Body of pancreas (tissue), 4 donors: ENCODE measurements around the gene TMEM30B. TPM values are rescaled to one million over a fixed set of nuclear protein-coding genes. Genes with fewer than 3 reads are reported as not detected.

ENCODE experiments used
- ATAC-seq: fragments of 150-250 bp; one replicate; pipeline ENCODE4 v1.9.1; 2016
- DNase-seq, 4 donors: peaks; one replicate each; pipeline ENCODE4 v3.0.0-alpha.2; 2019
- H3K27ac ChIP-seq, 4 donors: fragments of 200-600 bp; sonication (generic); 1 replicate in 3 of 4; 2 replicates in 1 of 4; pipeline versions ENCODE4 v1.5.1 to v1.6.1; 2016 to 2019; ENCODE audit warnings: mild to moderate bottlenecking in 1 of 4, mixed read lengths in 1 of 4, moderate library complexity in 1 of 4
- H3K27me3 ChIP-seq, 2 donors: fragments of 200-600 bp; sonication (generic); one replicate each; pipeline ENCODE4 v1.6.0; 2016; ENCODE audit warnings: mild to moderate bottlenecking in 1 of 2
- H3K36me3 ChIP-seq, 2 donors: fragments of 200-600 bp; sonication (generic); replicated peaks in 1 of 2; 2 replicates each; pipeline ENCODE4 v1.5.1; 2016; ENCODE audit warnings: low read depth in 2 of 2; ENCODE audit not compliant: insufficient read depth in 1 of 2
- H3K4me1 ChIP-seq: fragments of 200-600 bp; sonication (generic); one replicate; pipeline ENCODE4 v1.6.0; 2016
- H3K4me3 ChIP-seq, 2 donors: fragments of 200-600 bp; sonication (generic); 1 replicate in 1 of 2; 2 replicates in 1 of 2; pipeline ENCODE4 v1.5.1; 2016 to 2019
- H3K9me3 ChIP-seq, 3 donors: fragments of 200-600 bp; sonication (generic); 1 replicate in 2 of 3; 2 replicates in 1 of 3; pipeline ENCODE4 v1.5.1; 2016
- POLR2A ChIP-seq, 3 donors: fragments of 450-650 bp; IDR thresholded peaks; one replicate each; pipeline ENCODE4 v1.6.1; 2016; ENCODE audit warnings: antibody characterized with exemption in 3 of 3, mild to moderate bottlenecking in 2 of 3
- WGBS, 2 donors: methylation state at CpG; one replicate each; pipeline ENCODE4 v1.1.5; 2017; 5-methylcytosine and 5-hydroxymethylcytosine counted together
- intact Hi-C: fragments of 100-400 bp; cut with DNase I; formaldehyde crosslinking; loops from one replicate; pipeline ENCODE4 v1.15.1; 2023
- total RNA-seq, 2 donors: library from RNA; depleted of rRNA; stranded (reverse); fragments of >200 nt; gene quantifications; one replicate each; pipeline ENCODE4 v1.1.0, GENCODE V29; 2016
- TF ChIP-seq, protein P1 (sequence below), 7 experiments: fragments of 450-650 bp in 4 of 7; fragments of 200-600 bp in 3 of 7; sonication (generic) in 3 of 7; IDR thresholded peaks; one replicate each; pipeline ENCODE4 v1.5.1; 2016 to 2019; ENCODE audit warnings: antibody characterized with exemption in 7 of 7

TMEM30B gene
- total RNA-seq, result 10 to 100 TPM; 14.5 to 30.4 TPM

DNA sequence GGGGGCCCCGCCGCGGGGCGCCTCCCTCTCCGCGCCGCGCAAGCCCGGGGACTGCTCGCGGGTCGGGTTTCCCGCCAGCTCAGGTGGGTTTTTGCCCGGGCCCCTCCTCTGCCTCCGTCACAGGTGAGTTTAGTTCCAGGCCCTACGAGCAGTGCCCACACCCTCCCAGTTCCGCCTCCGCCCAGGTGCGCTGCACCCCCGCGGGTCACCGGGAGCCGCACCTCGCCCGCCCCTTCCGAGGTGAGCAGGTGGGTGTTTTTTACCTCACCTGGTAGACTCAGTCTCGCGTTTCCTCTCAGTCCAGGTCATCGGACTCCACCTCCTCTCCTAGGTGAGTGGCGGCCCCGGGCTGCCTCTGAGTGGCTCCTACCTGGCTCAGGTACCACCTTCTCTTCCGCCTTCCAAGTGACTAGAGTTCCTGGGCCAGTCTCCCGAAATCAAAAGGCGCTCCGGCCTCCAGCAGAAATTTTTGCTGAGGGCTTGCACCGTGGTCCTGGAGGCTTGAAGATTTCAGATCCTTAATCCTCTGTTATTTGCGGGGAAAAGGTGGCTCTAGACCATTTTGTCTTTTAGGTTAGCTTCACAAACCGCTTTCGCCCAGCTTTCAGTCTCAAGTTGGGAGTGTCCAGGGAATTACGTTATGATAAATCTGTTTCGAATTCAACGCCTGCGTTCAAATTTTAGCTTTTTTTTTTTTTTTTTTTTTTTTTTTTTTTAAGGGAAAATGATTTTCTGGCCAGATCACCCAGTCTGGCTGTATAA is at the start of gene TMEM30B:
Gene TMEM30B, minus strand, starts transcription at position 153 of the 762 bp plus-strand sequence. CDS start 191 bp downstream, outside the sequence.
- Histone ChIP-seq H3K4me1 (peaks cover 51% of the 10 kb centered on the region), H3K27me3 (no peaks in the 10 kb centered on the region), H3K9me3 (no peaks in the 10 kb centered on the region), H3K27ac (peak within 1 kb of the TSS; percentile 97 to 100 (median 100)), H3K4me3 (peak within 1 kb of the TSS; percentile 62 to 69), H3K36me3 (no peaks in the 10 kb centered on the region)
- DNase-seq, result peak; percentile 95 to 98 (median 96)
- intact Hi-C loops, result no loop called here
- peak; percentile 88 to 93 (median 91) for TF ChIP-seq POLR2A (IDR thresholded peaks at IDR 0.05)
- TF ChIP-seq, protein P1, sequence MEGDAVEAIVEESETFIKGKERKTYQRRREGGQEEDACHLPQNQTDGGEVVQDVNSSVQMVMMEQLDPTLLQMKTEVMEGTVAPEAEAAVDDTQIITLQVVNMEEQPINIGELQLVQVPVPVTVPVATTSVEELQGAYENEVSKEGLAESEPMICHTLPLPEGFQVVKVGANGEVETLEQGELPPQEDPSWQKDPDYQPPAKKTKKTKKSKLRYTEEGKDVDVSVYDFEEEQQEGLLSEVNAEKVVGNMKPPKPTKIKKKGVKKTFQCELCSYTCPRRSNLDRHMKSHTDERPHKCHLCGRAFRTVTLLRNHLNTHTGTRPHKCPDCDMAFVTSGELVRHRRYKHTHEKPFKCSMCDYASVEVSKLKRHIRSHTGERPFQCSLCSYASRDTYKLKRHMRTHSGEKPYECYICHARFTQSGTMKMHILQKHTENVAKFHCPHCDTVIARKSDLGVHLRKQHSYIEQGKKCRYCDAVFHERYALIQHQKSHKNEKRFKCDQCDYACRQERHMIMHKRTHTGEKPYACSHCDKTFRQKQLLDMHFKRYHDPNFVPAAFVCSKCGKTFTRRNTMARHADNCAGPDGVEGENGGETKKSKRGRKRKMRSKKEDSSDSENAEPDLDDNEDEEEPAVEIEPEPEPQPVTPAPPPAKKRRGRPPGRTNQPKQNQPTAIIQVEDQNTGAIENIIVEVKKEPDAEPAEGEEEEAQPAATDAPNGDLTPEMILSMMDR (IDR thresholded peaks at IDR 0.05), result peak in 1 of 7 experiments; percentile 1
- peak; percentile 93 for ATAC-seq
- 3 to 6% methylated on average over 21 to 43 of the region's 43 CpGs for WGBS, 2 donors

GRCh38 chr14:61330511-61330910 is 49.4 kb upstream of the TMEM30B start:
- intact Hi-C loops, result no loop called here
- ATAC-seq, result no peak

DNA sequence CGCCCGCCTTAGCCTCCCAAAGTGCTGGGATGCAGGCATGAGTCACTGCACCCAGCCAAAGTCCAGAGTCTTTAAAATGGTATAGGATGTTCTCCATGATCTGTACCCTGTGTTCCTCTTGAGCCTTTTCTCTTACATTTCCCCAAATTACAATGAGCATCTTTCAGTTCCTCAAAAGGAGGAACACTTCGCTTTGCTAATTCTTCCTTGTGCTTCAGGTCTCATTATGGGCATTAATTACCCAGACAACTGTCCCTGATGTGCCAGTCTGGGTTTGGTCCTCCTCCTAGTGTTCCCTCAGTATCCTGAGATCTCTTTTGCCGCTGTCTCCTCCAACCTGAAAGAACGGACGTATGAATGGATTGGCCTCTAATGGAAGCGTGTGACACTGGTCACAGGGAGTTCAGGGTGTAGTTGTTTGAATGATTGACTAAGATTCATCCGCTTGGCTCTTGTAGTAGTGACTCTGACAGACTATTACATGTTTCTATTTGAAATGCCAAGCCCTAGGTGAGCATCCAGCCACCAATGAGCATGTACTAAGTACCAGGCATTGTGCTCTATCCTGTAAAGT is 48.4 kb upstream of the TMEM30B start:
- intact Hi-C loops, result no loop called here
- TF ChIP-seq, protein P1 (IDR thresholded peaks at IDR 0.05), result no peak
- TF ChIP-seq POLR2A (IDR thresholded peaks at IDR 0.05), result peak in 1 of 3 donors; percentile 7
- WGBS, 2 donors, result 84 to 97% methylated on average over 8 of the region's 8 CpGs
- H3K27me3 ChIP-seq, result no peaks in the 10 kb centered on the region
- H3K27ac ChIP-seq, result peak overlapping the region in 2 of 4 donors; percentile 5 to 32
- H3K9me3 ChIP-seq, result no peaks in the 10 kb centered on the region
- H3K4me1 ChIP-seq, result peaks cover 8% of the 10 kb centered on the region
- no peak overlapping the region for H3K4me3 ChIP-seq
- ATAC-seq, result no peak
- DNase-seq, result no peak
- H3K36me3 ChIP-seq, result no peaks in the 10 kb centered on the region

More at GRCh38 chr14:61330511-61330910, 49.4 kb upstream of the TMEM30B start:
- Histone ChIP-seq H3K27me3 (no peaks in the 10 kb centered on the region), H3K4me1 (peaks cover 8% of the 10 kb centered on the region), H3K4me3 (no peak overlapping the region), H3K9me3 (no peaks in the 10 kb centered on the region), H3K36me3 (no peaks in the 10 kb centered on the region), H3K27ac (no peak overlapping the region)
- WGBS, 2 donors, result 86 to 90% methylated on average over 1 of the region's 1 CpG
- DNase-seq, result no peak
- no peak for TF ChIP-seq POLR2A (IDR thresholded peaks at IDR 0.05)
- TF ChIP-seq, protein P1 (IDR thresholded peaks at IDR 0.05), result no peak

GRCh38 chr14:61328626-61329262 is 47.6 kb upstream of the TMEM30B start:
- intact Hi-C loops, result no loop called here
- WGBS, 2 donors, result 94 to 98% methylated on average over 4 of the region's 4 CpGs
- TF ChIP-seq POLR2A (IDR thresholded peaks at IDR 0.05), result no peak
- TF ChIP-seq, protein P1 (IDR thresholded peaks at IDR 0.05), result no peak
- peaks cover 8% of the 10 kb centered on the region for H3K4me1 ChIP-seq
- no peak overlapping the region for H3K4me3 ChIP-seq
- no peak for DNase-seq
- H3K27ac ChIP-seq, result peak overlapping the region in 1 of 4 donors; percentile 4
- no peaks in the 10 kb centered on the region for H3K27me3 ChIP-seq
- no peaks in the 10 kb centered on the region for H3K9me3 ChIP-seq
- ATAC-seq, result no peak
- no peaks in the 10 kb centered on the region for H3K36me3 ChIP-seq
